ENCODE data around the gene TFR2. TPM values are rescaled to one million over a fixed set of nuclear protein-coding genes. Genes with fewer than 3 reads are reported as not detected.

The TFR2 gene
- total RNA-seq, 1 donor from 2014 or later, result 1.7 TPM

Other genes starting within 250 kb of the TFR2 start
- gene ZCWPW1, start 212.8 kb downstream of the TFR2 start, total RNA-seq, result 1.8 and 2.0 TPM in 2 replicates
- 46.9 and 49.8 TPM in 2 replicates for gene MEPCE, start 211.7 kb downstream of the TFR2 start, total RNA-seq
- 39.5 and 42.1 TPM in 2 replicates for gene PPP1R35, start 205.1 kb downstream of the TFR2 start, total RNA-seq
- gene SPACDR, start 177.3 kb downstream of the TFR2 start, total RNA-seq, result 1.0 and 1.4 TPM in 2 replicates
- gene TSC22D4, start 162.3 kb downstream of the TFR2 start, total RNA-seq, result 28.8 and 32.8 TPM in 2 replicates
- 4.8 and 5.2 TPM in 2 replicates for gene NYAP1, start 157.6 kb downstream of the TFR2 start, total RNA-seq
- 11.6 and 13.3 TPM in 2 replicates for gene AGFG2, start 102.3 kb downstream of the TFR2 start, total RNA-seq
- gene SAP25, start 67.7 kb downstream of the TFR2 start, total RNA-seq, result 3.4 and 4.6 TPM in 2 replicates
- gene LRCH4, start 55.4 kb downstream of the TFR2 start, total RNA-seq, result 44.2 and 46.6 TPM in 2 replicates
- 0.50 and 0.61 TPM in 2 replicates for gene FBXO24, start 55.2 kb downstream of the TFR2 start, total RNA-seq
- 13.7 and 16.7 TPM in 2 replicates for gene PCOLCE, start 39.2 kb downstream of the TFR2 start, total RNA-seq
- gene MOSPD3, start 29.0 kb downstream of the TFR2 start, total RNA-seq, result 24.3 and 27.9 TPM in 2 replicates
- gene ACTL6B, start 14.9 kb upstream of the TFR2 start, total RNA-seq, result 2.4 and 3.1 TPM in 2 replicates
- 215 and 229 TPM in 2 replicates for gene GNB2, start 32.2 kb upstream of the TFR2 start, total RNA-seq
- gene GIGYF1, start 52.7 kb upstream of the TFR2 start, total RNA-seq, result 71.8 and 82.9 TPM in 2 replicates
- gene POP7, start 64.6 kb upstream of the TFR2 start, total RNA-seq, result 64.1 and 67.9 TPM in 2 replicates
- gene EPO, start 78.9 kb upstream of the TFR2 start, total RNA-seq, result 0.23 and 0.30 TPM in 2 replicates
- not detected in 2 replicates for gene ZAN, start 92.0 kb upstream of the TFR2 start, total RNA-seq
- 80.4 and 84.5 TPM in 2 replicates for gene EPHB4, start 186.0 kb upstream of the TFR2 start, total RNA-seq
- 25.2 and 27.7 TPM in 2 replicates for gene SLC12A9, start 211.2 kb upstream of the TFR2 start, total RNA-seq
- gene TRIP6, start 225.8 kb upstream of the TFR2 start, total RNA-seq, result 34.8 and 39.7 TPM in 2 replicates
- 330 and 356 TPM in 2 replicates for gene SRRT, start 233.6 kb upstream of the TFR2 start, total RNA-seq
- gene UFSP1, start 248.2 kb upstream of the TFR2 start, total RNA-seq, result 4.4 and 4.6 TPM in 2 replicates